NK-92 (cell line): ENCODE results near the gene PLPP6.
"Not testable (repeated sequence)": the region's sequence is repeated elsewhere in the genome, so short reads cannot be mapped to it uniquely, and the experiment has no call there.

Experiments used
- DNase-seq: peaks from one replicate; lab custom pipeline; 2025; ENCODE audit not compliant: unreplicated experiment; lab: John Stamatoyannopoulos, UW

Gene PLPP6

DNA sequence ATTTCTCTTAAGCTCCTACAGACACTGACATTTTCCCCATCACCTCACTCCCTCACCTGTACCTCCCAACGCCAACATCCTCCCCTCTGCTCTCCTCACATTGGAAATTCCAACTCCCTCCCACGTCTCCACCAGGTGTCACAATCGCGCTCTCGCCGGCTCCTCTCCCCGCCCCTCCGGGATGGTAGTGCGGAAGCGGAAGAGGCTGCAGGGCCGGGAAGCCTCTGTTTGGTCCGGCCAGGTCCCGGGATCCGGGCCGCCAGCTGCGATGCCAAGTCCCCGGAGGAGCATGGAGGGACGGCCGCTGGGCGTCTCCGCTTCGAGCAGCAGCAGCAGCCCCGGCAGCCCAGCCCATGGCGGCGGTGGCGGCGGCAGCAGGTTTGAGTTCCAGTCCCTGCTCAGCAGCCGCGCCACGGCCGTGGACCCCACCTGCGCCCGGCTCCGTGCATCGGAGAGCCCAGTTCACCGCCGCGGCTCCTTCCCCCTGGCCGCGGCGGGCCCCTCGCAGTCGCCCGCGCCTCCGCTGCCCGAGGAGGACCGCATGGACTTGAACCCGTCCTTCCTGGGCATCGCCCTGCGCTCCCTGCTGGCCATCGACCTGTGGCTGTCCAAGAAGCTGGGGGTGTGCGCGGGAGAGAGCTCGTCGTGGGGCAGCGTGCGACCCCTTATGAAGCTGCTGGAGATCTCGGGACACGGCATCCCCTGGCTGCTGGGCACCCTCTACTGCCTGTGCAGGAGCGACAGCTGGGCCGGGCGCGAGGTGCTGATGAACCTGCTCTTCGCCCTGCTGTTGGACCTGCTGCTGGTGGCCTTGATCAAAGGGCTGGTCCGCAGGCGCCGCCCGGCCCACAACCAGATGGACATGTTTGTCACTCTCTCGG, at the start of gene PLPP6:
Gene PLPP6 (plus strand): TSS at position 187 of the 881 bp plus-strand sequence. CDS start 82 bp downstream, at position 269.
- no peak for DNase-seq

DNA sequence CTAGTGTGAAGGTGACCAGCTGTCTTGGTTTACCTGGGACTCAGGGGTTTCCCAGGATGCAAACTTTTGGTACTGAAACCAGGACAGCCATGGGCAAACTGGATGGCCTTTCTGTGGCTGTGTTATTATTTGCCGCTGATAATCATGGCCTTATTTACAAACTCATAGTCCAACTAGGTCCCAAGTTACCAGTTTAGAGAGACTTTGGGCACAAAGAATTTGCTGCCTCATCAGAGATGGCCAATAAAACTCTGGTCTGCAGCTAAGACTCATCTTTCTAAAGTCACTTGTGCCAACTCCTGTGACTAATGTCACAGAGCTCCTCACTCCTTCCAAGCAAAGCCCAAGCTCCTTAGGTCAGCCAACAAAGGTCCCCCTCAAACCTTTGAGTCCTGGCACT, 47.5 kb upstream of the PLPP6 start:
- no peak for DNase-seq

GRCh38 chr9:4615251-4615650, 46.8 kb upstream of the PLPP6 start:
- DNase-seq = no peak

GRCh38 chr9:4615778-4616177, 46.3 kb upstream of the PLPP6 start:
- no peak for DNase-seq

DNA sequence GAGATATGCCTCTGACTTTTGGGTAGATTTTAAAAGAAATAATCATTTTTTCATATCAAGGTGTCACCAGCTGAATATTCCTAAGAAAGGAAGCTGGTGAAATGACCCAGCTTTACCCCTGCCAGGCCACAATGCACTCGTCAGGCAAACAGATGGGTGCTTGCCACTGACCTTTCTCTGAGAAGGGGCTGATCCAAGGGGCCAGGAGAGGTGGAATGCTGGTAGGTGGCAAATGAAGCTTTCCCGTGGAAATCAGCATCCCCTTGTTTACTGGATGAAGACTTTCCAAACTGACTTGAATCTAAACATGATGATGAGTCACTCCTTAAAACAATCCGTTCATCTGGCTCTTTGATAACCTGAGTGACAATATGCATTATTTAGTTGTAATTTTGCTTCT, 44.3 kb upstream of the PLPP6 start:
- no peak for DNase-seq

DNA sequence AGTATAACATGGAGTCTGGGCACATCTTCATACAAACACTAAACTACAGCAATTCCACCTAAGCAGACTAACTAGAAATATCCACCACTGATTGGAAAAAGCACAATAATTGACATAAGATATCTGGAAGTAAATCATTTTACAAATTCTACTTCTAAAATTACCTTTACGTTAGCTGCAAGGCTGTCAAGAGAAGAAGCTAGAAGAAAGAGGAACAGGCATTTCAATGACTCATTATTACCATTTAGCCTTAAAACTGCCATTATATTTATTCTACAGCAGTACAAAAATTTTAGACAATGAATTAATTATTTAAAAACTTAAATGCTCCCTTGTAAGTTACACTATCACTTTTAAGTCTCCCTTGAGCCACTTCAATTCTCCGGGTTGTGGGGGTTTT, 43.4 kb upstream of the PLPP6 start:
- DNase-seq = no peak

GRCh38 chr9:4620057-4620765, 41.9 kb upstream of the PLPP6 start:
- DNase-seq = no peak

GRCh38 chr9:4620881-4621555, 41.1 kb upstream of the PLPP6 start:
- no peak for DNase-seq

GRCh38 chr9:4622016-4622415, 40.1 kb upstream of the PLPP6 start:
- DNase-seq = no peak

GRCh38 chr9:4630836-4631235, 31.3 kb upstream of the PLPP6 start:
- DNase-seq = no peak

- no peak for DNase-seq
Observed at GRCh38 chr9:4638968-4639367, 23.1 kb upstream of the PLPP6 start.

DNA sequence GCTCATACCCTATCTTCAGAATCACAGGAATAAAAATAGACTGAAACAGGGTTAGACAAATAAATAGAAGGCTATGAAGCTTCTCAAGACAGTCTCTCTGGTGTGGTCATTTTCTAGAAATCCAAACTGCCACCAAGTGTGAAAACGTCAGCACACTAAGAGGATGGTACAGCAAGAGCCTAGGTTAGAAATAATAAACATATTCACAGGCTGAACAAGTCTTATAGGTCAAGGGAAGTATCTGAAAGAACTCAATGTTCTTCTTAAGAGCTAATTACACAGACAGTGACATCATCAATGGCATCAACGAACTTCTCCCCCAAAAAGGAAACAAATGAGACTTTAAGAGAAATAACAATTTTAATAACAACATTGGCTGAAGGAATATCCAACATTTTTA, 22.7 kb upstream of the PLPP6 start:
- no peak for DNase-seq

DNA sequence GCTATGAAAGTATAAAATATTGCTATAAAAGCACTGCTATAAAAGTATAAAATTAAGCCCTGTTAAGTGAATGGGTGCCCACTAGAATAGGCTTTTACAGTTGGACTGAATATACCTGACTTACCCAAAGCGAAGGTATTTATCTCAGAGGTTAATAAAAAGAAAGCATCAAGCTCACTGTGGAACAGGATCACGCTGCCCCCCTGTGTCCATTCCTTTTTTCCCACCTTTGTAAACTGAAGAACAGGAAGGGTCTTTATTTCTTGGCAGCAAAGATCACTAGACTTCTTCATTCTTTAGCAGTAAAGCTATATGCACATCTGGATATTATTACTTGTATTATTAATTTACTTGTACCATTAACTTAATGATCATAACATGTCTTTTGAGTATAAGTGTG, 22.1 kb upstream of the PLPP6 start:
- no peak for DNase-seq

DNA sequence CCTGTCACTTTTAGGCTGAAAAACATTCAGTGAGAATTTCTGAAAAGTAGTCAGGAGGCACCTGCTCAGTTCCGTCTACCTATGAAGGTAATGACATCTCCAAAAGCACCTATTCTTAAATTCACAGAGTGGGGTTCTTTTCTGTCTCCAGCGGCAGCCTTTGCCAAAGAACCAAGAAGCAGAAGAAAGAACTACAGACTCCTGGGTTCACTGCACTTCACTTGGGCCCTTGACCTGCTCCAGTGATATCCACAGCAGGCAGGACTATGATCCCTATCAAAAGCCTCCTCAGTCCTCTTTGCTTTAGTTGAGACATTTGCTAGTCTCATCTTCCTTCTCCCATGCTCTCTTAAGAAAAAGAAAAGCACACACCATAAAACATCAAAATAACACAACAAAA, 19.7 kb upstream of the PLPP6 start:
- DNase-seq = no peak

DNA sequence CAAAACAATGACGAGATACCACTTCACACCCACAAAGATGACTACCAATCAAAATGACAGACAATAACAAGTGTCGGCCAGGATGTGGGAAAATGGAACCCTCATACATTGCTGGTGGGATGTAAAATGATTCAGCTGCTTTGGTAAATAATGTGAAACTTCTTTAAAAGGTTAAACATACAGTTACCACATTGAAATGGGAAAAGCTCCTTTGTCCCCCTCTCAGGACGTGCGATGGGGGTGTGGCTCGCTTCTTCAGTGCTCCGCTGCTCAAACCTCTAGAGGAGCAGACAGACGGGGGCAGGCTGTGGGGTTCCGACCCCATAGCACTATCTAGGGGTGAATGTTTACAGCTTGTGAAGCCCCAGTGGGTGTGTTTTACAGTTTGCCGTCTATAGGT, 8.0 kb upstream of the PLPP6 start:
- DNase-seq = no peak

- no peak for DNase-seq
Observed at GRCh38 chr9:4654538-4654937, 7.6 kb upstream of the PLPP6 start.

DNA sequence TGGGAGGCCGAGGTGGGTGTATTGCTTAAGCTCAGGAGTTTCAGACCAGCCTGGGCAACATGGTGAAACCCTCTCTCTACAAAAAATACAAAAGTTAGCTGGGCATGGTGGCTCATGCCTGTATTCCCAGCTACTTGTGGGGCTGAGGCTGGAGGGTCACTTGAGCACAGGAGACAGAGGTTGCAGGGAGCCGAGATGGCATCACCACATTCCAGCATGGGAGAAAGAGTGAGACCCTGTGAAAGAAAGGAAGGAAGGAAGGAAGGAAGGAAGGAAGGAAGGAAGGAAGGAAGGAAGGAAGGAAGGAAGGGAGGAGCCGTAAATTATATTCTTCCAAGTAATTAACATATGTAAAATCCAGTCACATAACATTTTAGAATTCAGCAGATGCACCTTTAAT, 5.9 kb upstream of the PLPP6 start:
- DNase-seq = not testable (repeated sequence)

GRCh38 chr9:4656621-4657020, 5.5 kb upstream of the PLPP6 start:
- DNase-seq = no peak

DNA sequence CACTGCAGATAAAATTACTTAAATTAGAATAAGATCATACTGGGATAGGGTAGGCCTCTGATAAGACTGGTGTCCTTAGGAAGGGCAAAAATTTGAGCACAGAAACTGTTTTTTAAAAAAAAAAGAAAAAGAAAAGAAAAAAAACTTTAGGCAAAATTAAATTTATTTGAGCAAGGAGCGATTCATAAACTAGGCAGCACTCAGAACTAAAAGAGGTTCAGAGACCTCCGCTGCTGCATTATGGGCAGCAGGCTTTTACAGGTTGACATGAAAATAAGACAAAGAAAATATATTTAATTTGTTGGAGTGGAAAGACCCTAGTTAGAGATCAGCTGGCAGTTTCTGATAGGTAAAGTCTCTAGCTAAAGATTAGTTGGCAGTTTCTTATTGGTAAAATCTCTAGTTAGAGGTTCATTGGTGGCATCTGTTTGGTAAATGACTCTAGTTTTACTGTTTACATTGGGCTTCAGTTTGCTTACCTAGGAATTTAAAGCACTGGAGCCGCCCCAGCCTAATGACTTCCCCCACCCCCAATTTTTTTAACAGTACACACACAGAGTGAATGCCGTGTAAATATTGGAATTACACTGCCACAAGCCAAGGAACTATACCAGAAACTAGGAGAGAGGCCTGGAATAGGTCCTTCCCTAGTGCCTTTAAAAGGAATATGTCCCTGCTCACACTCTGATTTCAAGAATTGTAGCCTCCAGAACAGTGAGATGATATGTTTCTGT, 4.5 kb upstream of the PLPP6 start:
- no peak for DNase-seq

GRCh38 chr9:4660665-4661064, 1.4 kb upstream of the PLPP6 start:
- DNase-seq = not testable (repeated sequence)

- DNase-seq = no peak
Observed at GRCh38 chr9:4661165-4661564, 929 bp upstream of the PLPP6 start.
